GM12878 (cell line): ENCODE data around the gene BUB1B. TPM values are rescaled to one million over a fixed set of nuclear protein-coding genes. Genes with fewer than 3 reads are reported as not detected.

Experiments
- ATAC-seq: fragments of 200-7000 bp; cut with Tn5 transposase; 3 replicates; pipeline ENCODE4 v1.9.1; 2020; ENCODE audit warnings: mild to moderate bottlenecking, moderate library complexity
- BruUV-seq: library from RNA; stranded (reverse); fragments of 400-500 nt; replicated peaks from 2 replicates; lab custom pipeline; 2021; lab: Mats Ljungman, UMichigan
- CTCF ChIA-PET: fragments of 300-600 bp; sonication (Branson Sonifier 250); formaldehyde crosslinking; extraction: SDS; loops from one replicate; lab custom pipeline; 2021; ENCODE audit warnings: inconsistent platforms; lab: Yijun Ruan, JAX
- POLR2A ChIA-PET: fragments of 350-600 bp; formaldehyde crosslinking; extraction: SDS; loops from one replicate; lab custom pipeline; 2021; ENCODE audit warnings: inconsistent platforms; lab: Charles Lee
- RAD21 ChIA-PET: fragments of 300-600 bp; sonication (Branson Sonifier 250); formaldehyde crosslinking; loops from one replicate; lab custom pipeline; 2023; ENCODE audit warnings: antibody characterized with exemption; ENCODE audit not compliant: unreplicated experiment; lab: Charles Lee
- SMC1A ChIA-PET: fragments of 300-600 bp; sonication (Branson Sonifier 250); formaldehyde crosslinking; loops from one replicate; lab custom pipeline; 2023; ENCODE audit not compliant: unreplicated experiment, uncharacterized antibody; lab: Charles Lee
- DNase-seq: peaks from one replicate; pipeline ENCODE4 v3.0.0-alpha.2; 2011; ENCODE audit warnings: low read depth, low spot score
- FAIRE-seq: peaks from 3 replicates; lab custom pipeline; 2011; peaks lifted over from hg19 to GRCh38; lab: Jason Lieb, UNC
- H2AFZ ChIP-seq: 2 replicates; pipeline ENCODE4 v1.6.0; 2011; ENCODE audit warnings: low read depth, low read length, control low read depth; ENCODE audit not compliant: control insufficient read depth
- H3K27ac ChIP-seq: 2 replicates; pipeline ENCODE4 v1.5.1; 2011; ENCODE audit warnings: control low read depth; ENCODE audit not compliant: control insufficient read depth, insufficient read depth
- H3K27me3 ChIP-seq, 2 experiments: replicated peaks in 1 of 2; 2 replicates each; pipeline versions ENCODE4 v1.6.0 to v1.6.1; 2011; ENCODE audit warnings: low read length in 1 of 2; ENCODE audit not compliant: control insufficient read depth in 2 of 2, insufficient read depth in 2 of 2
- H3K36me3 ChIP-seq, 2 experiments: 2 replicates each; pipeline ENCODE4 v1.5.1; 2011; ENCODE audit warnings: low read length in 1 of 2; ENCODE audit not compliant: control insufficient read depth in 2 of 2, insufficient read depth in 2 of 2
- H3K4me1 ChIP-seq: 2 replicates; pipeline ENCODE4 v1.6.1; 2011; ENCODE audit warnings: mild to moderate bottlenecking, low read length, moderate library complexity, mixed read lengths; ENCODE audit not compliant: control insufficient read depth, insufficient read depth
- H3K4me2 ChIP-seq: 2 replicates; pipeline ENCODE4 v1.6.0; 2011; ENCODE audit warnings: control low read depth; ENCODE audit not compliant: control insufficient read depth, insufficient read depth
- H3K4me3 ChIP-seq: fragments of 200-600 bp; sonication (generic); 2 replicates; pipeline ENCODE4 v1.5.1; 2016
- H3K79me2 ChIP-seq: 2 replicates; pipeline ENCODE4 v1.6.0; 2011; ENCODE audit warnings: low read length; ENCODE audit not compliant: control insufficient read depth, insufficient read depth
- H3K9ac ChIP-seq: 2 replicates; pipeline ENCODE4 v1.8.0; 2011; ENCODE audit warnings: low read length, control low read depth, mixed read lengths; ENCODE audit not compliant: control insufficient read depth, insufficient read depth
- H3K9me3 ChIP-seq: replicated peaks from 3 replicates; pipeline ENCODE4 v1.5.1; 2011; ENCODE audit warnings: mild to moderate bottlenecking, low read length; ENCODE audit not compliant: control insufficient read depth, insufficient read depth
- H4K20me1 ChIP-seq: 2 replicates; pipeline ENCODE4 v1.6.0; 2011; ENCODE audit not compliant: control insufficient read depth, insufficient read depth
- ATF2 ChIP-seq: IDR thresholded peaks from 2 replicates; pipeline ENCODE4 v1.6.1; 2012; ENCODE audit warnings: low read length, inconsistent platforms
- CHD1 ChIP-seq: IDR thresholded peaks from 2 replicates; pipeline ENCODE4 v1.6.1; 2012; ENCODE audit warnings: low read depth, low read length, improper control_type of control experiment
- E2F4 ChIP-seq: IDR thresholded peaks from 2 replicates; pipeline ENCODE4 v1.6.1; 2012; ENCODE audit warnings: low read depth, low read length, improper control_type of control experiment
- IRF4 ChIP-seq: IDR thresholded peaks from 2 replicates; pipeline ENCODE4 v1.6.1; 2011; ENCODE audit warnings: low read depth, low read length
- MAX ChIP-seq: IDR thresholded peaks from 2 replicates; pipeline ENCODE4 v1.6.1; 2012; ENCODE audit warnings: low read depth, low read length, improper control_type of control experiment
- NKRF ChIP-seq: fragments of 450-650 bp; conservative IDR thresholded peaks from 2 replicates; pipeline ENCODE4 v1.6.1; 2017; ENCODE audit warnings: mild to moderate bottlenecking, moderate library complexity
- POU2F2 ChIP-seq: IDR thresholded peaks from 3 replicates; pipeline ENCODE4 v1.6.1; 2011; ENCODE audit warnings: low read depth, mild to moderate bottlenecking, low read length, borderline replicate concordance
- RAD21 ChIP-seq: IDR thresholded peaks from 2 replicates; pipeline ENCODE4 v1.6.1; 2011; ENCODE audit warnings: mild to moderate bottlenecking, low read depth, low read length, moderate library complexity; ENCODE audit not compliant: insufficient read depth
- RBBP5 ChIP-seq: fragments of 200-600 bp; sonication (generic); conservative IDR thresholded peaks from 2 replicates; pipeline ENCODE4 v1.6.1; 2016
- RUNX3 ChIP-seq: IDR thresholded peaks from 2 replicates; pipeline ENCODE4 v1.6.1; 2012; ENCODE audit warnings: low read length, inconsistent platforms
- ZBTB11 ChIP-seq: fragments of 450-650 bp; formaldehyde crosslinking; IDR thresholded peaks from 2 replicates; pipeline ENCODE4 v1.5.0; 2022; ENCODE audit warnings: mild to moderate bottlenecking, missing genetic modification characterization
- WGBS: methylation state at CpG from one replicate; pipeline ENCODE4 v1.1.6; 2016; ENCODE audit warnings: low lambda C conversion rate; ENCODE audit not compliant: insufficient replicate concordance, insufficient coverage; ENCODE audit errors: missing lambda C conversion rate; 5-methylcytosine and 5-hydroxymethylcytosine counted together
- in situ Hi-C: fragments of 300-500 bp; cut with MboI; formaldehyde crosslinking; loops from 9 replicates; pipeline ENCODE4 v1.14.3; 2018; ENCODE audit warnings: mixed read lengths
- intact Hi-C: fragments of 100-400 bp; cut with micrococcal nuclease; formaldehyde crosslinking; loops from one replicate; pipeline ENCODE4 v1.14.2; 2022; ENCODE audit not compliant: unreplicated experiment
- polyA plus RNA-seq, 11 experiments: library from polyadenylated mRNA; depleted of rRNA in 4 of 11; unstranded in 6 of 11; stranded (reverse) in 5 of 11; fragments of >200 nt; fragmentation: Nextera tagmentation in 4 of 11; fragmentation: Illumina TruSeq in 1 of 11; extraction: Ambion mirVana in 4 of 11; extraction: Trizol in 1 of 11; gene quantifications; 1 replicate in 1 of 11; 2 replicates in 10 of 11; pipeline versions ENCODE4 v1.2.1 to v1.2.3, GENCODE V29; 2011 to 2016; ENCODE audit warnings: inconsistent platforms in 2 of 11, missing spikeins in 2 of 11, low read depth in 1 of 11
- total RNA-seq, 4 experiments: library from RNA; depleted of rRNA in 3 of 4; stranded (reverse); fragments of >200 nt in 3 of 4; fragmentation: Illumina TruSeq in 1 of 4; extraction: Trizol in 1 of 4; gene quantifications; 2 replicates each; pipeline versions ENCODE4 v1.2.1 to v1.2.3, GENCODE V29; 2013 to 2021

The BUB1B gene
- total and polyA plus RNA-seq, 10 of the 15 experiments (the other 5 are each of a cell fraction or from before 2014, with no cell fraction given): 29.1 to 98.6 (median 77.3) TPM

GRCh38 chr15:40239693-40240618 lies 79.1 kb downstream of the BUB1B start (continued):
- TF ChIP-seq MAX: no peak
- TF ChIP-seq RAD21: no peak
- TF ChIP-seq RUNX3: no peak
- TF ChIP-seq IRF4: no peak

- no peak for DNase-seq
- WGBS: 80% methylated on average over 10 of the region's 10 CpGs
- Histone ChIP-seq H3K4me1 (0 out of 2 replicates have a peak, but pooled peaks cover 4% of the 10 kb centered on the region), H3K27ac (no peak overlapping the region), H3K4me3 (no peak overlapping the region), H3K9me3 (no peaks in the 10 kb centered on the region), H3K79me2 (no peaks in the 10 kb centered on the region), H3K27me3 (no peaks in the 10 kb centered on the region; a peak in 1 of 4 replicates), H4K20me1 (no peaks in the 10 kb centered on the region), H3K4me2 (no peak overlapping the region), H2AFZ (no peak overlapping the region), H3K9ac (no peak overlapping the region), H3K36me3 (no peaks in the 10 kb centered on the region)
- FAIRE-seq: no peak
- ChIA-PET CTCF (interaction anchor here (1.3 to 1.6 kb wide), 2 partner anchors 34 to 75 kb away, joined by 3 to 4 read pairs; no protein-coding TSS in a partner anchor), RAD21 (no interaction called here), POLR2A (interaction anchor here (0.6 kb wide), 1 partner anchor 56 kb away, joined by 3 read pairs; no protein-coding TSS in a partner anchor), SMC1A (interaction anchor here (1.2 kb wide), 1 partner anchor 14 kb away, joined by 5 read pairs; no protein-coding TSS in a partner anchor)
- no TSS peak for BruUV-seq
- intact Hi-C loops (no loop called here), in situ Hi-C loops (no loop called here)
- ATAC-seq: no peak
- TF ChIP-seq ATF2: no peak
- no peak for TF ChIP-seq NKRF
- no peak for TF ChIP-seq CHD1
- TF ChIP-seq RBBP5: no peak
- no peak for TF ChIP-seq E2F4
- TF ChIP-seq POU2F2: no peak
- no peak for TF ChIP-seq ZBTB11 (CRISPR knock-in tag)
These were observed 79.9 kb downstream of the BUB1B start for GRCh38 chr15:40240619-40241221.
